ENCODE data around the gene PAOX.

GRCh38 chr10:133336577-133337369, 42.3 kb upstream of the PAOX start, which contains the start of gene CALY:
- no peak for TF ChIP-seq ZNF76 (CRISPR knock-in tag; IDR thresholded peaks at IDR 0.05; ENCODE audit: borderline replicate concordance)
- no peak for TF ChIP-seq ETV6 (IDR thresholded peaks at IDR 0.05; ENCODE audit: borderline replicate concordance in 1 of 2, low read depth in 2 of 2, low read length in 1 of 2)
- no peak for TF ChIP-seq ETV6 (CRISPR knock-in tag; IDR thresholded peaks at IDR 0.05; ENCODE audit: borderline replicate concordance)
- TF ChIP-seq, protein P1, sequence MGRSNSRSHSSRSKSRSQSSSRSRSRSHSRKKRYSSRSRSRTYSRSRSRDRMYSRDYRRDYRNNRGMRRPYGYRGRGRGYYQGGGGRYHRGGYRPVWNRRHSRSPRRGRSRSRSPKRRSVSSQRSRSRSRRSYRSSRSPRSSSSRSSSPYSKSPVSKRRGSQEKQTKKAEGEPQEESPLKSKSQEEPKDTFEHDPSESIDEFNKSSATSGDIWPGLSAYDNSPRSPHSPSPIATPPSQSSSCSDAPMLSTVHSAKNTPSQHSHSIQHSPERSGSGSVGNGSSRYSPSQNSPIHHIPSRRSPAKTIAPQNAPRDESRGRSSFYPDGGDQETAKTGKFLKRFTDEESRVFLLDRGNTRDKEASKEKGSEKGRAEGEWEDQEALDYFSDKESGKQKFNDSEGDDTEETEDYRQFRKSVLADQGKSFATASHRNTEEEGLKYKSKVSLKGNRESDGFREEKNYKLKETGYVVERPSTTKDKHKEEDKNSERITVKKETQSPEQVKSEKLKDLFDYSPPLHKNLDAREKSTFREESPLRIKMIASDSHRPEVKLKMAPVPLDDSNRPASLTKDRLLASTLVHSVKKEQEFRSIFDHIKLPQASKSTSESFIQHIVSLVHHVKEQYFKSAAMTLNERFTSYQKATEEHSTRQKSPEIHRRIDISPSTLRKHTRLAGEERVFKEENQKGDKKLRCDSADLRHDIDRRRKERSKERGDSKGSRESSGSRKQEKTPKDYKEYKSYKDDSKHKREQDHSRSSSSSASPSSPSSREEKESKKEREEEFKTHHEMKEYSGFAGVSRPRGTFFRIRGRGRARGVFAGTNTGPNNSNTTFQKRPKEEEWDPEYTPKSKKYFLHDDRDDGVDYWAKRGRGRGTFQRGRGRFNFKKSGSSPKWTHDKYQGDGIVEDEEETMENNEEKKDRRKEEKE (IDR thresholded peaks at IDR 0.05; ENCODE audit: borderline replicate concordance in 1 of 2, control insufficient read depth in 1 of 2, low read depth in 2 of 2, low read length in 1 of 2): no peak
- no peak for TF ChIP-seq TSHZ1 (CRISPR knock-in tag; IDR thresholded peaks at IDR 0.05)
- TF ChIP-seq NELFE (IDR thresholded peaks at IDR 0.05; ENCODE audit: insufficient read depth, insufficient read length): no peak
- no peak for TF ChIP-seq FOXP1 (CRISPR knock-in tag; IDR thresholded peaks at IDR 0.05)
- no peak for TF ChIP-seq ZNF311 (CRISPR knock-in tag; IDR thresholded peaks at IDR 0.05)
- TF ChIP-seq, protein P2, sequence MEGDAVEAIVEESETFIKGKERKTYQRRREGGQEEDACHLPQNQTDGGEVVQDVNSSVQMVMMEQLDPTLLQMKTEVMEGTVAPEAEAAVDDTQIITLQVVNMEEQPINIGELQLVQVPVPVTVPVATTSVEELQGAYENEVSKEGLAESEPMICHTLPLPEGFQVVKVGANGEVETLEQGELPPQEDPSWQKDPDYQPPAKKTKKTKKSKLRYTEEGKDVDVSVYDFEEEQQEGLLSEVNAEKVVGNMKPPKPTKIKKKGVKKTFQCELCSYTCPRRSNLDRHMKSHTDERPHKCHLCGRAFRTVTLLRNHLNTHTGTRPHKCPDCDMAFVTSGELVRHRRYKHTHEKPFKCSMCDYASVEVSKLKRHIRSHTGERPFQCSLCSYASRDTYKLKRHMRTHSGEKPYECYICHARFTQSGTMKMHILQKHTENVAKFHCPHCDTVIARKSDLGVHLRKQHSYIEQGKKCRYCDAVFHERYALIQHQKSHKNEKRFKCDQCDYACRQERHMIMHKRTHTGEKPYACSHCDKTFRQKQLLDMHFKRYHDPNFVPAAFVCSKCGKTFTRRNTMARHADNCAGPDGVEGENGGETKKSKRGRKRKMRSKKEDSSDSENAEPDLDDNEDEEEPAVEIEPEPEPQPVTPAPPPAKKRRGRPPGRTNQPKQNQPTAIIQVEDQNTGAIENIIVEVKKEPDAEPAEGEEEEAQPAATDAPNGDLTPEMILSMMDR (IDR thresholded peaks at IDR 0.05 in 2 of 3, conservative IDR thresholded peaks at IDR 0.05 in 1 of 3; ENCODE audit: insufficient read depth in 2 of 3, low read depth in 1 of 3, low read length in 3 of 3): no peak

All from K562 (cell line).